Measurements from ENCODE around the gene AHCYL1.

The AHCYL1 gene

GRCh38 chr1:109954041-109954512 lies 30.5 kb upstream of the AHCYL1 start:
- DNase-seq (ENCODE audit: low read depth) = no peak
- H3K4me3 ChIP-seq (ENCODE audit: low read depth, low read length) = no peak overlapping the region
- no peak for TF ChIP-seq MYC (IDR thresholded peaks at IDR 0.05; ENCODE audit: low read depth, low read length)
- TF ChIP-seq MAX (IDR thresholded peaks at IDR 0.05; ENCODE audit: low read depth, low read length) = no peak
- TF ChIP-seq CTCF (IDR thresholded peaks at IDR 0.05; ENCODE audit: low read depth, low read length) = no peak
- TF ChIP-seq POLR2A (IDR thresholded peaks at IDR 0.05; ENCODE audit: extremely low read depth, insufficient read length) = no peak

- DNase-seq (ENCODE audit: low read depth) = no peak
- no peak overlapping the region for H3K4me3 ChIP-seq (ENCODE audit: low read depth, low read length)
- TF ChIP-seq CTCF (IDR thresholded peaks at IDR 0.05; ENCODE audit: low read depth, low read length) = no peak
- TF ChIP-seq MYC (IDR thresholded peaks at IDR 0.05; ENCODE audit: low read depth, low read length) = no peak
- no peak for TF ChIP-seq POLR2A (IDR thresholded peaks at IDR 0.05; ENCODE audit: extremely low read depth, insufficient read length)
- TF ChIP-seq MAX (IDR thresholded peaks at IDR 0.05; ENCODE audit: low read depth, low read length) = no peak
Observed at GRCh38 chr1:109959632-109959973, 25.0 kb upstream of the AHCYL1 start.

GRCh38 chr1:109959974-109960744 lies 24.4 kb upstream of the AHCYL1 start:
- no peak for TF ChIP-seq MAX (IDR thresholded peaks at IDR 0.05; ENCODE audit: low read depth, low read length)
- no peak for TF ChIP-seq CTCF (IDR thresholded peaks at IDR 0.05; ENCODE audit: low read depth, low read length)
- TF ChIP-seq POLR2A (IDR thresholded peaks at IDR 0.05; ENCODE audit: extremely low read depth, insufficient read length) = no peak
- TF ChIP-seq MYC (IDR thresholded peaks at IDR 0.05; ENCODE audit: low read depth, low read length) = no peak
- no peak for DNase-seq (ENCODE audit: low read depth)
- no peak overlapping the region for H3K4me3 ChIP-seq (ENCODE audit: low read depth, low read length)

- DNase-seq (ENCODE audit: low read depth) = no peak
- no peak overlapping the region for H3K4me3 ChIP-seq (ENCODE audit: low read depth, low read length)
- TF ChIP-seq CTCF (IDR thresholded peaks at IDR 0.05; ENCODE audit: low read depth, low read length) (no peak), MAX (IDR thresholded peaks at IDR 0.05; ENCODE audit: low read depth, low read length) (no peak), MYC (IDR thresholded peaks at IDR 0.05; ENCODE audit: low read depth, low read length) (no peak), POLR2A (IDR thresholded peaks at IDR 0.05; ENCODE audit: extremely low read depth, insufficient read length) (no peak)
Observed at GRCh38 chr1:109960745-109961094, 23.8 kb upstream of the AHCYL1 start.

GRCh38 chr1:109963864-109964263 lies 20.7 kb upstream of the AHCYL1 start:
- no peak for DNase-seq (ENCODE audit: low read depth)
- no peak overlapping the region for H3K4me3 ChIP-seq (ENCODE audit: low read depth, low read length)
- TF ChIP-seq MYC (IDR thresholded peaks at IDR 0.05; ENCODE audit: low read depth, low read length) (no peak), MAX (IDR thresholded peaks at IDR 0.05; ENCODE audit: low read depth, low read length) (no peak), POLR2A (IDR thresholded peaks at IDR 0.05; ENCODE audit: extremely low read depth, insufficient read length) (no peak), CTCF (IDR thresholded peaks at IDR 0.05; ENCODE audit: low read depth, low read length) (no peak)
